Fibroblast of the aortic adventitia (primary cell): ENCODE measurements around the gene ADAD1. TPM values are rescaled to one million over a fixed set of nuclear protein-coding genes. Genes with fewer than 3 reads are reported as not detected.

ENCODE experiments used
- DNase-seq: peaks from one replicate; pipeline ENCODE4 v3.0.0-alpha.2; 2010; ENCODE audit warnings: low read depth
- H3K4me3 ChIP-seq: 2 replicates; pipeline ENCODE4 v1.5.1; 2011; ENCODE audit warnings: low read depth, mild to moderate bottlenecking, control low read depth, low read length, moderate library complexity
- total RNA-seq: library from RNA; depleted of rRNA; stranded (reverse); fragments of >200 nt; gene quantifications from 2 replicates; pipeline ENCODE4 v1.2.3, GENCODE V29; 2012; ENCODE audit warnings: low replicate concordance
- TF ChIP-seq, protein P1 (sequence below): IDR thresholded peaks from 2 replicates; pipeline ENCODE4 v1.5.1; 2011; ENCODE audit warnings: mild to moderate bottlenecking, low read length, control low read depth, inconsistent platforms; ENCODE audit not compliant: insufficient read depth

The ADAD1 gene
- total RNA-seq, 1 donor = not detected

DNA sequence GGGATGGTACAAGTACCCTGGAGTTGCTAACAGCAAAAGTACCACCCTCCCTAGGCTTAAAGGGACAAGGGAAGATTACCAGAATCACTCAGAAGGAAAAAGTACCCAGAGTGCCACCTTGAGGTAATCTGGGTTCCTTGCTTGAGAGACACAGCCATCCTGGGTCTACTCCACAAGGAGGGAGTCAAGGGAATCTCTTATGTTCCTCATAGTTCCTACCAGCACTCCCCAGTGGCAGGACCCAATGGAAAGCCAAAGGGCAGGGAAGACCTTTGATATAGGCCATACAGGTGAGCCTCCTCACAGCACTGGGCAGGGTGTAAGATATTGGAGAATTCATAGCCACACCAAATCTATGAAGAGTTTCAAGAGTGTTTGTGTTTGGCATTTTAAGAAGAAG, 72.0 kb downstream of the ADAD1 start:
- peak; percentile 8 for DNase-seq
- no peak overlapping the region for H3K4me3 ChIP-seq
- TF ChIP-seq, protein P1, sequence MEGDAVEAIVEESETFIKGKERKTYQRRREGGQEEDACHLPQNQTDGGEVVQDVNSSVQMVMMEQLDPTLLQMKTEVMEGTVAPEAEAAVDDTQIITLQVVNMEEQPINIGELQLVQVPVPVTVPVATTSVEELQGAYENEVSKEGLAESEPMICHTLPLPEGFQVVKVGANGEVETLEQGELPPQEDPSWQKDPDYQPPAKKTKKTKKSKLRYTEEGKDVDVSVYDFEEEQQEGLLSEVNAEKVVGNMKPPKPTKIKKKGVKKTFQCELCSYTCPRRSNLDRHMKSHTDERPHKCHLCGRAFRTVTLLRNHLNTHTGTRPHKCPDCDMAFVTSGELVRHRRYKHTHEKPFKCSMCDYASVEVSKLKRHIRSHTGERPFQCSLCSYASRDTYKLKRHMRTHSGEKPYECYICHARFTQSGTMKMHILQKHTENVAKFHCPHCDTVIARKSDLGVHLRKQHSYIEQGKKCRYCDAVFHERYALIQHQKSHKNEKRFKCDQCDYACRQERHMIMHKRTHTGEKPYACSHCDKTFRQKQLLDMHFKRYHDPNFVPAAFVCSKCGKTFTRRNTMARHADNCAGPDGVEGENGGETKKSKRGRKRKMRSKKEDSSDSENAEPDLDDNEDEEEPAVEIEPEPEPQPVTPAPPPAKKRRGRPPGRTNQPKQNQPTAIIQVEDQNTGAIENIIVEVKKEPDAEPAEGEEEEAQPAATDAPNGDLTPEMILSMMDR = peak; percentile 16

DNA sequence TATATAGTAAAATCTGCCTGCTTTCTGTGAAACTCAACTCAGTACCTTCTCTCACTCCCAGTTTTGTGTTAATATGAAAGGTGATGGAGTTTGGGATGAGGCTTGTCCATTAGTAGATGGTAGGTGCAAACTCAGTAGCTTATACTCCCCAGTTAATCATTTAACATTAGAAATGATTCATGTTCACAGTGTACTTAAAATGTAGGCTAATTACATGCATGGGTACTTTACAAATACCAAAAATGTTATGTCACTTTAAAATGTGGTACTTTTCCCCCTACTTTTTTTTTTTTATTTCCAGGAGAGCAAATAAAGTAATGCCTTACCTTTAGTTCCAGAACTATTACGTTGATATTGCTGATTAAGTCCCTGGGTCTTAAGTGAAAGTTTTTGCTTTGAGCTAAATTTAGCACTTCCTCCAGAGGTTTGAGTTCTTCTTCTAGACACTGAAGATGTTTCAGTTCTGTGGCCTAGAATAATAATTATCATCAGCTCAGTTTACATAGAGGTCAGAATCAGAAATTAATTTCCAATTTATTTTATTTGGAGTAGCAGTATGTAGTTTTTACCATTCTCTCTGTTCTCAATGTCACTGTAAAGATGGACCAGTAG, 74.7 kb downstream of the ADAD1 start:
- H3K4me3 ChIP-seq = no peak overlapping the region
- no peak for DNase-seq
- TF ChIP-seq, protein P1 = no peak

DNA sequence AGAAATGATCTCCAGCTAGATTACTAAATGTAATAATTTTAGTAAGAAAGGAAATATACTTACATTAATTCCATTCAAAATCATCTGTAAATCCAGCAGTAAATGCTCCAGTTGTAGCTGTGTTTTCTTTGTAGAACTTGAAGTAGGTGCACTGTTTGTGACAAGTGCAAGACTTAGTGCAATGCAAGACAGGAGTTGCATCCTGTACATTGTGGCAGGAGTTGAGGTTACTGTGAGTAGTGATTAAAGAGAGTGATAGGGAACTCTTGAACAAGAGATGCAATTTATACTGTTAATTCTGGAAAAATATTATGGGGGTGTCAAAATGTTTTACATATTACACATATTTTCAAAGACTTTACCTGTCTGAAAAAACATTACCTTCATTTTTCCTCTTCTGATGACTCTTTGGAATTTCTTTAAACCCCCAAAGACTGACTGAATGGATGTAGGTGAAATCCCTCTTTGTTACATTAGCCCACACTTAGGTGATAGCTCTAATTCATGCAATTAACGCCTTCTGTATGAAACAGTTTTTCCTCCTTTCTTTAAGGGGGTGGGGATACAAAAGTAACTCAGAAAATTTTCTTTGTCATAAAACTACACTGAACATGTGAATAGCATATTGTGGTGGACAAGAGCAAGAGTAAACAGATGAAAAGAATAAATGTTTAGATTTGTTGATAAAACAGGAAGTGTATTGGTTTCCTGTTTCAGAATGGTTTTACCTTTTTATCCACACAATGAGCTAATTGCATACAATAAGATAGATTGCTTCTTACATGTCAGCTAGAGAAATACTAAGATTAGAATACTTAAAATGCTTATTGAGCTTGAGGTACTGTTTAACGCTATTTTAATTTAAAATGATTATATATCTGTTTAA, 77.7 kb downstream of the ADAD1 start, which contains the start of gene IL2:
IL2 (minus strand) TSS at position 495 of the 886 bp plus-strand sequence; CDS start at position 210, 285 bp downstream.
- no peak within 1 kb of the TSS for H3K4me3 ChIP-seq
- DNase-seq = no peak
- TF ChIP-seq, protein P1 = no peak

DNA sequence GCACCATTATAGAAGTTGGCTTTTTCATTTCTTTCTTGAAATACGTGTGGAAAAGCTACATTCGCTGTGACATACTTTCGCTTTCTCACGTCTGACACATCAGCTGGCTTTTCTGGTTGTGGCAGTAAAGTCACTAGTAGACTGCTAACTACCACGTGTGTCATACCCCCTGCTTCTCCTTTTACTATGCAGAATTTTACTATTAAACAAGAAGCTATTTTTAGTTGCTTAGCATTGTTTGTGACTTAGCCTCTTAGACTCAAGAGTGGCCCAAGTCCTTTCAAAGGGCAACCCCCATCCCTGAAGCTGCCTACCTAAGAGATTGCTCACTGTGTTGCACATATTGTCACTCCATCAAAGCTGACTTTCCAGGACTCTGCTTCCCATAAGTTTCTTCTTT, 79.8 kb downstream of the ADAD1 start:
- H3K4me3 ChIP-seq = peak overlapping the region; percentile 19
- DNase-seq = peak; percentile 4
- TF ChIP-seq, protein P1 = no peak

DNA sequence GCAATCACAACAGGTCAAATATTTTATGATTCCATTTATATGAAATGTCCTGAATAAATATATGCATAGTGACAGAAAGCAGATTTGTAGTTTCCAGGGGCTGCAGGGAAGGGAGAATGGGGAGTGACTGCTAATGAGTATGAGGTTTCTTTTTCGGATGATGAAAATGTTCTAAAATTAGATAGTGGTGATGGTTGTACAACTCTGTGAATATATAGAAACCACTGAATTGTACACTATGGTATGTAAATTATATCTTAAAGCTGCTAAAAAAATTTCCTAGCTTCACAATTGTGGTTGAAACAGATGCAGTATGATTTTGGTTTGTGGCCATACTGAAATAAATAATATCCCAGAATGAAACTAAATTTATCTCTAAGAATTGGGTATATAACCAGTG, 90.6 kb downstream of the ADAD1 start:
- no peak overlapping the region for H3K4me3 ChIP-seq

DNA sequence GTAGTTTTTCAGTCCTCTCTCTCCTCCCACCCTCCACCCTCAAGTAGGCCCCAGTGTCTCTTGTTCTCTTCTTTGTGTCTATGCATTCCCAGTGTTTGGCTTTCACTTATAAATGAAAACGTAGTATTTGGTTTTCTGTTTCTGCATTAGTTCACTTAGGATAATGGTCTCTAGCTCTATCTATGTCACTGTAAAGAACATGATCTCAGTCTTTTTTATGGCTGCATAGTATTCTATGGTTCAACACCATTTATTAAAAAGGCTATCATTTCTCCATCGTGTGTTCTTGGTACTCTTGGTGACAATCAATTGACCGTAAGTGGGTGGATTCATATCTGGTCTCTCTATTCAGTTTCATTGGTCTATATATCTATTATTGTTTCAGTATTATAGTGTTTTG, 96.4 kb downstream of the ADAD1 start:
- no peak overlapping the region for H3K4me3 ChIP-seq
- TF ChIP-seq, protein P1 = no peak
- DNase-seq = no peak

More for the DNA sequence above, 90.6 kb downstream of the ADAD1 start:
- DNase-seq = no peak
- TF ChIP-seq, protein P1 = no peak
